HG02763 (cell line): ENCODE data around the gene NEO1.

Source experiments
- ATAC-seq: cut with Tn5 transposase; IDR thresholded peaks from one replicate; pipeline ENCODE4 v1.9.1; 2021; ENCODE audit warnings: mild to moderate bottlenecking, moderate library complexity; ENCODE audit not compliant: unreplicated experiment

Gene NEO1

GRCh38 chr15:73247331-73247730 is 195.1 kb downstream of the NEO1 start:
- no peak for ATAC-seq

- no peak for ATAC-seq
These were observed 197.2 kb downstream of the NEO1 start for GRCh38 chr15:73249499-73249898.

GRCh38 chr15:73254598-73254997 is 202.3 kb downstream of the NEO1 start:
- ATAC-seq, result no peak

- ATAC-seq, result peak; percentile 60
These were observed 206.2 kb downstream of the NEO1 start for GRCh38 chr15:73258271-73259108.

- ATAC-seq, result no peak
These were observed 212.6 kb downstream of the NEO1 start for GRCh38 chr15:73264881-73265280.

GRCh38 chr15:73265536-73266153 is 213.4 kb downstream of the NEO1 start:
- no peak for ATAC-seq

- no peak for ATAC-seq
These were observed 216.2 kb downstream of the NEO1 start for GRCh38 chr15:73268457-73268856.

GRCh38 chr15:73270366-73271097 is 218.3 kb downstream of the NEO1 start:
- no peak for ATAC-seq

GRCh38 chr15:73273181-73274002 is 221.1 kb downstream of the NEO1 start:
- no peak for ATAC-seq

- ATAC-seq, result no peak
These were observed 223.6 kb downstream of the NEO1 start for GRCh38 chr15:73275862-73276261.

- ATAC-seq, result no peak
These were observed 230.5 kb downstream of the NEO1 start for GRCh38 chr15:73282567-73283365.

GRCh38 chr15:73283366-73283962 is 231.2 kb downstream of the NEO1 start:
- no peak for ATAC-seq

- no peak for ATAC-seq
These were observed 231.9 kb downstream of the NEO1 start for GRCh38 chr15:73284090-73284716.

GRCh38 chr15:73286311-73286710 is 234.0 kb downstream of the NEO1 start:
- ATAC-seq, result no peak

GRCh38 chr15:73287019-73287418 is 234.8 kb downstream of the NEO1 start:
- ATAC-seq, result no peak

- no peak for ATAC-seq
These were observed 239.2 kb downstream of the NEO1 start for GRCh38 chr15:73291441-73291840.

GRCh38 chr15:73293773-73294172 is 241.5 kb downstream of the NEO1 start:
- no peak for ATAC-seq

GRCh38 chr15:73295630-73296286 is 243.5 kb downstream of the NEO1 start:
- no peak for ATAC-seq
